ENCODE data around the gene LIPA. TPM values are rescaled to one million over a fixed set of nuclear protein-coding genes. Genes with fewer than 3 reads are reported as not detected.
A peak's percentile ranks its signal among the peaks of the same experiment; 100 is the strongest.

LIPA gene
- total and polyA plus RNA-seq, 8 donors: 4.7 to 52.6 (median 17.6) TPM

- peak; percentile 93 for FAIRE-seq
- Histone ChIP-seq H3K4me3 (no peak overlapping the region), H3K36me3 (no peaks in the 10 kb centered on the region), H3K9me3 (no peaks in the 10 kb centered on the region), H3K4me1 (peaks cover 0 to 13% (median 10%) of the 10 kb centered on the region in 3 donors), H3K27ac (no peak overlapping the region), H3K27me3 (peaks cover 0 to 5% (median 0%) of the 10 kb centered on the region in 4 donors)
- peak; percentile 81 to 90 (median 83) for ATAC-seq
- 26 to 29% methylated on average over 8 of the region's 8 CpGs for WGBS, 2 donors
- TF ChIP-seq CTCF (IDR thresholded peaks at IDR 0.05): peak in 3 of 4 donors; percentile 31 to 51 (median 31)
- DNase-seq: no peak
- intact Hi-C loops (cut with DNase I): loop anchor here in 1 of 3 donors (5.0 kb wide), 1 partner anchor 181 kb away; no protein-coding TSS in a partner anchor
Observed at GRCh38 chr10:89213191-89213808, 38.3 kb downstream of the LIPA start.

GRCh38 chr10:89210794-89211425 lies 40.7 kb downstream of the LIPA start:
- ATAC-seq: no peak
- Histone ChIP-seq H3K4me1 (peaks cover 0 to 9% (median 7%) of the 10 kb centered on the region in 3 donors), H3K9me3 (no peaks in the 10 kb centered on the region), H3K27ac (no peak overlapping the region), H3K27me3 (peaks cover 0 to 29% (median 3%) of the 10 kb centered on the region in 4 donors), H3K4me3 (no peak overlapping the region), H3K36me3 (no peaks in the 10 kb centered on the region)
- intact Hi-C loops (cut with DNase I): loop anchor here in 1 of 3 donors (5.0 kb wide), 1 partner anchor 179 kb away; no protein-coding TSS in a partner anchor
- 72 to 85% methylated on average over 3 of the region's 3 CpGs for WGBS, 2 donors
- DNase-seq: no peak
- no peak for TF ChIP-seq CTCF (IDR thresholded peaks at IDR 0.05)
- no peak for FAIRE-seq

DNA sequence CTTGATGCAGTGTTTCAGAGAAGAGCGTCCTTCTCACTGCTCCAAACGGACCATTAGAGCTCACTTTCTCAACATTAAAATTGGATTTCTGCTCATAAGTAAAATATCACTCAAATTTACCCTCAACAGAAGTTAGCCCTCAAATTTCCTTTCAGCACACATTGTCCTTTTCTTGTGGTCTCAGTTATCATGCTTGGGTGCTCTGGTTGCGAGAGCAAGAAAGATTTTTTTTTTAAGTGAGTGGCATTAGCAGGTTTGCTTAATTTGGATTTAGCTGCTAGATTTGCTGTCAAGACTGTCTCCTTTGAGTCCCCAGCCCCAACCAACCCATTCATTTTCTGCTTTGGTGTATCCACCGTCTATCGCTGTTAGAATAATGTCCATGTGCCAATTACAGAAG lies 41.9 kb downstream of the LIPA start:
- no peak for DNase-seq
- Histone ChIP-seq H3K9me3 (no peaks in the 10 kb centered on the region), H3K27ac (no peak overlapping the region), H3K36me3 (no peaks in the 10 kb centered on the region), H3K4me1 (peaks cover 0 to 9% (median 7%) of the 10 kb centered on the region in 3 donors), H3K27me3 (peaks cover 0 to 29% (median 3%) of the 10 kb centered on the region in 4 donors), H3K4me3 (no peak overlapping the region)
- no peak for TF ChIP-seq CTCF (IDR thresholded peaks at IDR 0.05)
- WGBS, 2 donors: 88 to 96% methylated on average over 5 of the region's 5 CpGs
- FAIRE-seq: no peak
- intact Hi-C loops (cut with DNase I): loop anchor here in 2 of 3 donors (5.0 kb wide), 3 partner anchors 177 to 272 kb away; no protein-coding TSS in a partner anchor
- no peak for ATAC-seq

GRCh38 chr10:89207801-89208551 lies 43.6 kb downstream of the LIPA start:
- peaks cover 0 to 29% (median 3%) of the 10 kb centered on the region in 4 donors for H3K27me3 ChIP-seq
- H3K9me3 ChIP-seq: no peaks in the 10 kb centered on the region
- ATAC-seq (peak; percentile 51 to 78 (median 64)), DNase-seq (peak in 5 of 6 donors; percentile 18 to 73 (median 33)), FAIRE-seq (no peak)
- TF ChIP-seq CTCF (IDR thresholded peaks at IDR 0.05): no peak
- H3K36me3 ChIP-seq: no peaks in the 10 kb centered on the region
- H3K27ac ChIP-seq: peak overlapping the region in 3 of 4 donors; percentile 0 to 46 (median 8)
- peaks cover 0 to 7% (median 6%) of the 10 kb centered on the region in 3 donors for H3K4me1 ChIP-seq
- WGBS, 2 donors: 13% methylated on average over 60 of the region's 60 CpGs
- peak overlapping the region; percentile 4 to 47 (median 26) for H3K4me3 ChIP-seq
- intact Hi-C loops (cut with DNase I): loop anchor here in 1 of 3 donors (5.0 kb wide), 2 partner anchors 186 to 271 kb away; no protein-coding TSS in a partner anchor
